IPS-18c (cell line): ENCODE data around the gene LDLRAD4.

Source experiments
- H3K4me3 ChIP-seq: 2 replicates; pipeline ENCODE4 v1.7.0; 2013; ENCODE audit warnings: low read depth, mild to moderate bottlenecking, low read length, moderate library complexity; ENCODE audit not compliant: insufficient read depth
- H3K9me3 ChIP-seq: one replicate; pipeline ENCODE4 v1.6.1; 2013; ENCODE audit warnings: mild to moderate bottlenecking, low read length, moderate library complexity; ENCODE audit not compliant: control insufficient read depth, insufficient read depth

The LDLRAD4 gene

GRCh38 chr18:13300796-13301195 lies 82.2 kb downstream of the LDLRAD4 start:
- no peaks in the 10 kb centered on the region for H3K9me3 ChIP-seq
- no peak overlapping the region for H3K4me3 ChIP-seq

GRCh38 chr18:13302040-13302439 lies 83.5 kb downstream of the LDLRAD4 start:
- Histone ChIP-seq H3K4me3 (no peak overlapping the region), H3K9me3 (no peaks in the 10 kb centered on the region)

GRCh38 chr18:13302457-13303225 lies 84.1 kb downstream of the LDLRAD4 start:
- Histone ChIP-seq H3K9me3 (no peaks in the 10 kb centered on the region), H3K4me3 (no peak overlapping the region)

DNA sequence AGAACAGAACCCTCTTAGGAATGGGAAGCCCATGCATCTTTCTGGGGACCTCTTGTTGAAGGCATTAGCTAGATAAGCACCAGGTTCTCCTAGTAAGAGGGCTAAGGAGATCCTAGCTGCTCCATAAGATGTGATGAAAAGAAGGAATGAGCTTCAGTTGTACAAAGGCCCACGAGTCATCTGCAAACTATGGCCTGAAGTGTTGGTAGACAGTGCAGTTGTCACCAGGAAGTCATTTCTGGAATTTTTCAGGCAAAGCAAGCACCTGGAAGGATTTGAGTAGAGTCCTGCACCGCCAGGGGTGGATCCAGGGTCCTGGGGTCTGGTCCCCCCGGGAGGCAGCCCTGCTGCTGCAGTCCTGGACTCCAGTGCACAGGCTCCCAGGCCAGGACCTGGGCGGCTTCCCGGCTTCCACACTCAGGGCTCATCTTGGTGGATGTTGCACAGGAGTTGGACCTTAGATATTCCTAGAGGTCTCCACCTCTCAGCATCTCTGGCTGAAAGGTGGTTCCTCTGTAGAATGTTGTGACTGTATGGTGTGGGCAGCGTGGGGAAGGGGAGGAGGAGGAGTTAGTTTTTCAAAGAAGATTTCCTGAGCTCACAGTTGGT lies 85.3 kb downstream of the LDLRAD4 start:
- H3K4me3 ChIP-seq, result no peak overlapping the region
- no peaks in the 10 kb centered on the region for H3K9me3 ChIP-seq

DNA sequence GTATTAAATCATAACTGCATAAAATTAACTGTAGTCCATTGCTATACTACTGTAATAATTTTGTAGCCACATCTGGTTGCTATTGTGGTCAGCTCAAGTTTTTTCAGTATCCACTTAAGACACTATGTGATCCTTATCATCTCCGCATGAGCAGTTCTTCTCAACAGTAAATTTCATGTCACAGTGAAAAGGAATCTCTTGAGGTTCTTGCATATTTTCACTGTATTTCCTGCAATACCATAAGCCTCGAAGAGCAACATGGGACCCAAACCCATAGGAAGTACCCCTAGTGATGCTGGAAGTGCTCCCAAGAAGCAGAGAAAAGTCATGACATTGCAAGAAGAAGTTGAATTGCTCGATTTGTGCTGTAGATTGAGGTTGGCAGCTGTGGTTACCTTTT lies 86.7 kb downstream of the LDLRAD4 start:
- no peaks in the 10 kb centered on the region for H3K9me3 ChIP-seq

GRCh38 chr18:13306583-13306982 lies 88.0 kb downstream of the LDLRAD4 start:
- Histone ChIP-seq H3K4me3 (no peak overlapping the region), H3K9me3 (no peaks in the 10 kb centered on the region)

More for the DNA sequence above, 86.7 kb downstream of the LDLRAD4 start:
- H3K4me3 ChIP-seq, result no peak overlapping the region

- Histone ChIP-seq H3K4me3 (no peak overlapping the region), H3K9me3 (no peaks in the 10 kb centered on the region)
Observed at GRCh38 chr18:13308369-13308768, 89.8 kb downstream of the LDLRAD4 start.

GRCh38 chr18:13309031-13309747 lies 90.6 kb downstream of the LDLRAD4 start:
- H3K4me3 ChIP-seq, result no peak overlapping the region
- H3K9me3 ChIP-seq, result no peaks in the 10 kb centered on the region

DNA sequence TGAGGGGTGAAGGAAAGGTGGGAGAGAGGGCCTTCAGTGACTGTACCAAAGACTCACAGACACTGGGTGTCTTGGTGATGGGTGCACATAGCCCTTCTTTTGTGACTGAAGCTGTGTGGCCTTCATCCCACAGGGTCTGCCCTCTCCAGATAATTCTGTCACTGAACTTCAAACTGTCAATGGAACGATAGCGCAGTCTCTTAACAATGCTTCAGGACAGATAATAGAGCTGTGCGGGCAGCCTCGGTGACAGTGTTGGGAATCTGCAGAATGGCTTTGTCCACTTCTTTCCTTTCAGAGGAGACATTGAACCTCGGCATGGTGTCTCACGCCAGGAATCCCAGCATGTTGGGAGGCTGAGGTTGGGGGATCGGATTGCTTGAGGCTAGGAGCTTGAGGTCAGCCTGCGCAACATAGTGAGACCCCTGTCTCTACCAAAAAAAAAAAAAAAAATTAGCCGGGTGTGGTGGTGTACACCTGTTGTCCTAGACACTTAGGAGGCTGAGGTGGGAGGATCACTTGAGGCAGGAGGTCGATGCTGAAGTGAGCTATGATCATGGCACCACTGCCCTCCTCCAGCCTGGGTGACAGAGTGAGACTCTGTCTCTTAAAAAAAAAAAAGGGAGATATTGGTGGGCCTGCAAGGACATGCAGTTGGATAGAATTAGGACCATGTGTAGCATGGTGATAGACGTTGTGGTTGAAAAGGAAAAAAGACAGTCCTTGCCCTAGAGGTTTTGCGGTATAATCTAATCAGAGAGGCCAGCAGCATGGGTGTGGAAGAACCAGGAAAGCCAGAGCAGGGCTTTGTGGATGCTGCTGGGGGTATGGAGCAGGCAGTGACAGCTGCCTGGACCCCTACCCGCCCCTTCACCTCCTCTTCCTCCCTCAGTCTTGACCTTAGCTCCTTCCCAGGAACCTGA lies 91.4 kb downstream of the LDLRAD4 start:
- Histone ChIP-seq H3K4me3 (no peak overlapping the region), H3K9me3 (peaks cover 2% of the 10 kb centered on the region)

GRCh38 chr18:13311193-13311592 lies 92.6 kb downstream of the LDLRAD4 start:
- peaks cover 2% of the 10 kb centered on the region for H3K9me3 ChIP-seq
- no peak overlapping the region for H3K4me3 ChIP-seq

GRCh38 chr18:13312515-13312914 lies 94.0 kb downstream of the LDLRAD4 start:
- Histone ChIP-seq H3K9me3 (peaks cover 2% of the 10 kb centered on the region), H3K4me3 (no peak overlapping the region)

DNA sequence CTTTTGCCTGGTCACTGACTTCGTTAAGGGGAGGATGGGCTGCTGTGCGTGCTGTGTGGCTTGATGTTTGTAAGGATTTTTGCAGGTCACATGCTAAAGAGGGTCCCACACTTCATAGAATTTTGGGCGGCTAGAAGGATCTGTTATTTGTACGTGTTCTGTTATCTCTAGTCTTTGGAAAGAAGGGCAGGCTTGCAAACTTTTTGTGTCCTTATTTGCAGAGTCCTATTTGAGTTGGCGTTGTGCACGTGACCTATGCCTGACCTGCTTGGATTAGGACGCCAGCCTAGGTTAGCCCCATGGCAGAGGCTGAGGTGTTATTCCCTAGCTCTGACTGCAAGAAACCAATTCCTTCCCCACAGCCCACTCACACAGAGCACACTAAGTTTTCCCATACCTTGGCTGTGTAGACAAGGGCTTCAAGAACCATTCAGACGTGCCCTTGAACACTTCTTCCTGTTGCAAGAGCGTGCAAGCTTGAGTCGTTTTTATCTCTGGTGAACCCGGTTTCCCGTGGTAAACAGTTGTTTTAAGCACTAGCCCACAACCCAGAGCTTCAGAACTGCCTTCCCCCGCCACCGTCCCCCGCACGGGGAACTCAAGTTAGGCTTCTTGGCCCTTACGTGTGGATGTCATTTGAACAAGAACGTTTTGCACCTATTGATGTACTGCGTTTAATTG lies 94.6 kb downstream of the LDLRAD4 start:
- no peak overlapping the region for H3K4me3 ChIP-seq

GRCh38 chr18:13315000-13315399 lies 96.4 kb downstream of the LDLRAD4 start:
- H3K4me3 ChIP-seq, result no peak overlapping the region
- H3K9me3 ChIP-seq, result peaks cover 2% of the 10 kb centered on the region

More for the DNA sequence above, 94.6 kb downstream of the LDLRAD4 start:
- H3K9me3 ChIP-seq, result peaks cover 2% of the 10 kb centered on the region

GRCh38 chr18:13316063-13316462 lies 97.5 kb downstream of the LDLRAD4 start:
- H3K9me3 ChIP-seq, result peaks cover 2% of the 10 kb centered on the region
- no peak overlapping the region for H3K4me3 ChIP-seq

DNA sequence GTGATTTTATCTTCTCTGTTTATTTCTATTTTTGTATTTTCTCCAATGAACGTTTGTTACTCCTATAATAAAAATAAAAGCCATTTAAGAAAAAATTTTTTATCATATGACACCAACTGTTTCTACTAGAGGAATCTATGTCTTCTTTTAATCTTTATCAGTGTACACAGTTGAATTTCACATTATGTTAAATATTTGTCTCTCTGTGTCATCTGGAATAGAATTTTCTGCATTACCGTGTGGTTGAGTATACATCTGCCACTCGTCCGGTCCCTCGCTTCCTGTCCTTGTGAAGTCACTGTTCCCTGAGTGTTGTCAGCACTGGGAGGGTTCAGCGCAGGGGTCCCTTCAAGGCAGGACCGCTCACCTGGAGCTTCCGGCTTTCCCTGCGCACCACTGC lies 99.2 kb downstream of the LDLRAD4 start:
- no peak overlapping the region for H3K4me3 ChIP-seq
- H3K9me3 ChIP-seq, result peaks cover 2% of the 10 kb centered on the region

DNA sequence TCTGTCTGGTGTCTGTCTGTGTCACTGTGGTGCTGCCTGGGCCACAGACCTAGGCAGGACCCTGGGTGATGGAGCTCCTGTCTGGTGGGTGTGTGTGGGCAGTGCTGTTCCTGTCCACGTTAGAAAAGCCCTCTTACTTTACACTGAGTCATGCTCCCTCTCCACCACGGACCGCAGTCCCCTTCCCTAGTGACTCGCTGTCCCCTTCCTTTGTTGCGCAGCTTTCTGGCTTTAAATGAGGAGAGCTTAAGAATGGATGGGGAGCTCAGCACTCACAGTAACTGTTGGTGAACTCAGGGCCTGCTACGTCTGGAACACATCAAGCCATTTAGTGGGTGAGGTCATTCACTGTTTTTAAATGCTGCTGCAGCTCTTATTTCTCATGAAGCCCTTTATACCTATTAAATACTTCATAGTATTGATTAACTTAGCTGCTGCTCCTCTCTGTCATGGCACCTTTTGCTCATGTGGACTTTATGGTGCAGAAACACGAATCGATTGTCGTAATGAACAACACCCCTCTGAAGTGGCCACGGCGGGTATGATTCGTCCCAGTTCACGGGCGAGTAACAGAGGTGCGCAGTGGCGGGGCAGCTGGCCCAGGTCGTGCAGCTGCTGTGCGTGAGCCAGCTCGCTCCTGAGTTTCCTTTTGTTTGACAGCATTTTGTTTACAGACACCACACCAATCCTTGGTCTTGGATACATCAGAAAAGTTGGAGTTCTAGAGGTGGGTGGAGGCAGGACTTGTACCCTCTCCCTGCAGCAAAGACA lies 100.4 kb downstream of the LDLRAD4 start:
- Histone ChIP-seq H3K9me3 (peaks cover 2% of the 10 kb centered on the region), H3K4me3 (no peak overlapping the region)
